ENCODE data around the gene ANKRD40.
A peak's percentile ranks its signal among the peaks of the same experiment; 100 is the strongest.
"Not testable (repeated sequence)": the region's sequence is repeated elsewhere in the genome, so short reads cannot be mapped to it uniquely, and the experiment has no call there.

ANKRD40 gene

DNA sequence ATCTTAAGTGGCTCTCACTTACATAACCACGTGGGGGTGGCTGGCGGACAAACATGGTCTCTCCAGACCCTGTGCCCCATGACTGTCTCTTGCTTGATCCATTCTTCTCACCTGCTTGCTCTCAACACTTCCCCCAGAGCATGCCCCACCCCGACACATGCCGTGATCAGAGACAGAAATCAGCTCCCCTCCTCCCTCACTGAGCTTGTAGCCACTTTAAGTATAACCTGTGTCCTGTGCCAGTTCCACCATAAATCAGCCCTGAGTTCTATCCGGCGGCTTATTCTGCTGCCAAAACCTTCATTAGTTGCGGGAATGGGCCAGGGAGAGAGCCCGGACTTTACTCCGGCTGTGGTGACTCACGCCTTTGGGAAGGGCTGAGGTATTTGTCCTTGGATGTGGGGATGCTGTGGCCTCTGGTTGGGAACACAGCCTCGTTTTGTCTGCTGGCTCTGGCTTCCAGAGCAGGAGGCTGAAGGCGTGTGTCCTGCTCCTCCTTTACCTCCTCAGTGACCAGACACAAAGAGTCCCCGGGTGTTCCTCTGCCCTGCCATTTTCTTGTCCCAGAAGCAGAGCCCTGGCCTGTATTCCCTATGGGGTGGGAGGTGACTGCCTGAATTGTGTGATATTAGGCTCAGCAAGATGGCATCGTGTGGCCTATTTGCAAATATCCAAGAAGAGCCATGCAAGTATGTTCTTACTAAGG, 21.1 kb downstream of the ANKRD40 start:
- DNase-seq (ENCODE audit: low spot score) = peak; percentile 95

DNA sequence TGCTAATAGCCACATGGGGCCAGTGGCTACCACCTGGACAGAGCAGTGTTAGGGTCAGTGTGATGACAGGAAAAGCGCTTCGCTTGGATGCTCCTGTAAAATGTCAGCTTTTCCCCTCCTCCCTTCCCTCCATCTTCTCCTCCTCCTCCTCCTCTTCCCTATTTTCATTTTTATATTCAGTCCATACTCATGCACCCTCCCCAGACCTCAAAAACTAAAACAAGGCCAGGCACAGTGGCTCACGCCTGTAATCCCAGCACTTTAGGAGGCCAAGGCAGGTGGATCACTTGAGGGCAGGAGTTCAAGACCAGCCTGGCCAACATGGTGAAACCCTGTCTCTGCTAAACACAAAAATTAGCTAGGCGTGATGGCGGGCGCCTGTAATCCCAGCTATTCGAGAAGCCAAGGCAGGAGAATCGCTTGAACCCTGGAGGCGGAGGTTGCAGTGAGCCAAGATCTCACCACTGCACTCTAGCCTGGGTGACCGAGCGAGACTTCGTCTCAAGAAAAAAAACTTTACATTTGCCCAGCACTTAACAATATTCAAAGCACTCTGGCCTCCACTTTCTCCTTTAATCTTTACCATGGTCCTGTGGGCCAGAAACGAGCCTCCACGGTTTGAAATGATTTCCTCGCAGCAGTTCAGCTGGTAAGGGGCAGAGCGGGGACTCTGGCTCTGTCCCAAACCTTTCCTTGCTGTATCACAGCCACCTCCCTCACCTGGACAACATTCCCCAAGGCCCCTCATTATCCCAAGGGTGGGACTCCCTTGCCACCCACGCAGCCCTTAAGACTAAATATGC, 21.8 kb downstream of the ANKRD40 start:
- DNase-seq (ENCODE audit: low spot score) = no peak

DNA sequence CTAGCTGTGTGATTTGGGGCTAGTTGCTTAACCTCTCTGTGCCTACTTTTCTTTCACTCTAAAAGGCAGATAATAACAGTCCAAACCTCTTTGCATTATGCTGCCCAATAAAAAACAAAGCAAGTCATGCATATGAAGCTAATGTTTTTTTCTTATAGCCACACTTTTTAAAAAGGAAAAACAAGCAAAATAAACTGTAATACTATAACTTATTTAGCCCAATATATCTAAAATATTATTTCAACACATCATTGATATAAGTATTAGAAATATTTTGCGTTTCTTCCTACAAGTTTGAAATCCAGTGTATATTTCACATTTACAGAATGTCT, 22.4 kb downstream of the ANKRD40 start:
- no peak for DNase-seq (ENCODE audit: low spot score)

DNA sequence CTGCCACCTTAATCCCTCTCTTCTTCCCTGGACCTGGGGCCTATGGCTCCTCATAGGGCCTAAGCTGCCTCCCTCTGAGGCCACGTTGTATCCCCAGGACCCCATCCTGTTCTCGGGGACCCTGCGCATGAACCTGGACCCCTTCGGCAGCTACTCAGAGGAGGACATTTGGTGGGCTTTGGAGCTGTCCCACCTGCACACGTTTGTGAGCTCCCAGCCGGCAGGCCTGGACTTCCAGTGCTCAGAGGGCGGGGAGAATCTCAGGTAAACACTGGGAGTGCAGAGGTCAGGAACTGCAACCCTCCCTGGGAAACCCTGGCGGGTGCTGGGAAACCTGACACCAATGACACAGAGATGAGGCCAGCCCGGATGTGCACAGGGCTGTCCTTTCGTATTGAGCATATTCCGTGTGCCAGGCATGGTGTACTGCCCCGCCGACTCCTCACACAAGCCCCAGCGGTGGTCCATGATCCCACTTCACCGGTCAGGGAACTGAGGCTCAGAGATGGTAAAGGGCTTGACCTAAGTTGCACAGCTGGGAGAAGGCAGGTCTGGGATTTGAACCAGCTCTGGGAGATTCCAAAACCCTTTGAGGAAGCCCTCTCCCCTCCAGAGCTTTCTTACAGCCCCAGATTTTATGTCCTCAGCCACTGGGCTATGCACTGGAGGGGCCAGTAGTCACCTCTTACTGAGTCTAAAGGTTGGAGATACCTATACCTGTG, 22.9 kb downstream of the ANKRD40 start:
- peak; percentile 75 for DNase-seq (ENCODE audit: low spot score)

DNA sequence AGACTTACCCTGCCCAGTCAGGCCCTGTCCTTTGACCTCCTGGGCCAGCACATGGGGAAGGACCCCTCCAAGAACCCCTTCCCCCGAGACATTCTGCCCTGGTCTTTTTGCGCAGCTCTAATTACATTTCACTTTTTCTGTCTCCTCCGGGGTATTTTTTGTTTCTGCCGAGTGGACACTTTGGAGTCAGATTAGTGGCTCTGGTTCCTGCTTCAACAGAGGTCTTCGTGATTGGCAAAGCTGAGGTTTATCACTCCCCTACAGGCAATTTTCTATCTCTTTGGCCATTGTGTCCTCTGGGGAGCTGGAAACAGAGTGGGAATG, 23.5 kb downstream of the ANKRD40 start:
- DNase-seq (ENCODE audit: low spot score) = no peak

DNA sequence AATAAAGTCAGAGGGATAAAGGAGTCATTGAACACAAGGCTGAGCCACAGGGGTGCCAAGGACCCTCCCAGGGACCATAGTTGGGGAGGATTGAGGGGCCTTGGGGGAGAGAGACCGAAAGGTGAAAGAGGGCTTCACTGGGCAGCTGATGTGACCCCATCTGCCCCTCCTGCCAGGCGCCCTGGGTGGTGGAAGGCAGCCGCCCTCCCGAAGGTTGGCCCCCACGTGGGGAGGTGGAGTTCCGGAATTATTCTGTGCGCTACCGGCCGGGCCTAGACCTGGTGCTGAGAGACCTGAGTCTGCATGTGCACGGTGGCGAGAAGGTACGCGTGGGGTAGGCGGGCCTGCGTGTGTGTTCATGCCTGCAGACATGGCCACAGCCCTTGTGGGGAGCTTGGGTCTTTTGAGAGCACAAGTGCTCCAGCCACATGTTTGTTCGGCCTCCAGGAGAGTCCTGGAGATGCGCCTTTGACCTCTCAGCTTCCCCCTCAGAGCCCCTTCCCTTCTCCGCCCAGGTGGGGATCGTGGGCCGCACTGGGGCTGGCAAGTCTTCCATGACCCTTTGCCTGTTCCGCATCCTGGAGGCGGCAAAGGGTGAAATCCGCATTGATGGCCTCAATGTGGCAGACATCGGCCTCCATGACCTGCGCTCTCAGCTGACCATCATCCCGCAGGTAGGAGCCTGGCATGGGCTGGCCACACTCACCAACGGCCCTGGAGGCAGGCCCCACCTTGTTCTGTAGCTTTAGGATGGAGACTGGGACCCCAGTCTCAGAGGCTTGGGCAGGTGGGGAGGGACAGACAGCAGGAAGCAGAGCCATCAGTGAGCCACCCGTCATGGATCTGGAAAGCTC, 24.1 kb downstream of the ANKRD40 start:
- DNase-seq (ENCODE audit: low spot score) = no peak

DNA sequence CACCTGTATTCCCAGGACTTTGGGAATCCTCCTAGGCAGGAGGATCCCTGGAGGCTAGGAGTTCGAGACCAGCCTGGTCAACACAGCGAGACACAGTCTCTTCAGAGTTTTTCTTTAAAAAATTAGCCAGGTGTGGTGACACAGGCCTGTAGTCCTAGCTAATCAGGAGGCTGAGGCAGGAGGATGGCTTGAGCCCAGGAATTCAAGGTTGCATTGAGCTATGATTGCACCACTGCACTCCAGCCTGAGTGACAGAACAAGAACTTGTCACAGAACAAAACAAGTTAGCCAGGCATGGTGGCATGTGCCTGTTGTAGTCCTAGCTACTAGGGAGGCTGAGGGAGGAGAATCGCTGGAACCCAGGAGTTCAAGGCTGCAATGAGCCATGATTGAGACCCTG, 24.8 kb downstream of the ANKRD40 start:
- no peak for DNase-seq (ENCODE audit: low spot score)

DNA sequence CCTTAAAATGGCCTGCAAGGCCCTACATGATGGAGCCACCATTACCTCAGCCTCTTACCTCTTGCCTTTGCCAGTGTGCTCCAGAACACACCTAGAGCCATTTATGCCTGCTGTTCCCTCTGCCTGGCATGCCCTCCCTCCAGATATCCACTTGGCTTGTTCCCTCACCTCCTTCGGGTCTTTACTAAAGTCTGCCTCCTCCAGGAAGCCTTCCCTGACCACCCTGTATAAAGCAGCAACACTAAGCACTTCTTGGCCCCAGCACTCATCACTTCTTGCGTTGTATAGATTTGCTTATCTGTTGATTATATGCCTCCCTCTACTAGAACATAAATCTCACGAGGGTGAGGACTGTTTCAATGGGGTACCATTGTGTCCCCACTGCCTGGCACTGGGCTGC, 25.3 kb downstream of the ANKRD40 start:
- DNase-seq (ENCODE audit: low spot score) = no peak

DNA sequence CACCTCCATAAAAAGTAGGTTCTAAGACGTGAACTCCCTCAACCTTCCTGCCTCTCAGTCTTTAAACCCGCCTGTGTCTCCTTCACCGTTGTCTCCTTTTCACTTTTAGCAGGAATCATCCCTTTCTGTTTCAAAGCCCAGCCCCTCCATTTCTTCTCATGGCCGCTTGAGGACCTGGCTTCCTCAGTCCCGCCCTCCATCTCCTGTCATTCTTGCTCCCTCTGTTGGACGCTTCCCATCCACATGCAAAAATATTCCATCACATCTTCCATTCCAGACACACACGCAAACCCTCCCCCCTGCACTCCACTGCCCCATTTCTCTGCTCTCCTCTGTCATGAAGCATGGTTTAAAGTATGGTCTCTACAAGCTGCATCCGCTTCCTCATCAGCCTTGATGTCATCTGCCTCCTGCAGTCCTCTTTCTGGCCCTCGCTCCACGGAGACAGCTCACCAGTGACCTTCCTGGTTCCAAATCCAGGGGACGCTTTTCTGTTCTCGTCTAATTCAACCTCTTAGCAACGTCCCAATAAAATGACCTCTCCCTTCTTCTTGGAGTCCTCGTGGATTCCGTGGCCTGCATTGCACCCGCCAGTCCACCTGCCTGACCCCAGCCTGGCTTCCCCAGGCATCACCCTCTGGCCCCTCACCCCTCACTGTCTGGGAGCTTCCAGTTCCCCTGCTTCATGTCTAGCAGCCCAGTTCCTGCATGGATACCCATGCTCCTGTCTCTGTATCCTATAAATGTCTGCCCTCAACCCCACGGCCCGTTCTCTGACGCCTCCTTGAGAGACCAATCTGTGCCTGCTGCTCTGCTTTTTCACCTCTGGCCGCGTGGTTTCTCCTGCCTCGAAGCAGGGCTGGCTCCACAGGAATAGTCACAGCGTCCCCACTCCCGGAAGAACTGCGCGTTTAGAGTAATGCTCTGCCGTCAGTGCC, 26.2 kb downstream of the ANKRD40 start:
- peak; percentile 59 for DNase-seq (ENCODE audit: low spot score)

DNA sequence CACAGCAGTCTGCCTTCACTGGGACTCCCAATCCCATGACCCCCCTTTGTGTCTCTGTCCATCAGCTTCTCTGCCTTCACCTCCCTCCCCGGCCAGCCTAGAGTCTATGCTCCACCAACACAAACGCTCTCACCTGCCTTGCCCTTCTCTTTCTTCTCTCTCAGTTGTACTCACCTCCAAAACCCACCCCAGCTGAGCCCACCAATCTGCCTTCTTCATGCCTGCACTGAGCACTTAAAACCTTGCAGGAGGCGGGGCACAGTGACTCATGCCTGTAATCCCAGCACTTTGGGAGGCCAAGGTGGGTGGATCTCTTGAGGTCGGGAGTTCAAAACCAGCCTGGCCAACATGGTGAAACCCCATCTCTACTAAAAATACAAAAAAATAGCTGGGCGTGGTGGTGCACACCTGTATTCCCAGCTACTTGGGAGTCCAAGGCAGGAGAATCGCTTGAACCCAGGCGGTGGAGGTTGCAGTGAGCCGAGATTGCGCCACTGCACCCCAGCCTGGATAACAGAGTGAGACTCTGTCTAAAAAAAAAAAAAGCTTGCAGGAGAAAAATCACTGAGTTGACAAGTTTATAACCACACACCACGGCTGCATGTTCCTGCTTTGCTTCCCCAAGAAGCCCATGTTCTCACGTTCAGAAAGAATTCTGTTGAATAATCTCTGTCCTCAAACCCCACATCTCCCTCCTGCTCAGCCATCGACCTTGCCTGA, 27.0 kb downstream of the ANKRD40 start:
- not testable (repeated sequence) for DNase-seq (ENCODE audit: low spot score)

DNA sequence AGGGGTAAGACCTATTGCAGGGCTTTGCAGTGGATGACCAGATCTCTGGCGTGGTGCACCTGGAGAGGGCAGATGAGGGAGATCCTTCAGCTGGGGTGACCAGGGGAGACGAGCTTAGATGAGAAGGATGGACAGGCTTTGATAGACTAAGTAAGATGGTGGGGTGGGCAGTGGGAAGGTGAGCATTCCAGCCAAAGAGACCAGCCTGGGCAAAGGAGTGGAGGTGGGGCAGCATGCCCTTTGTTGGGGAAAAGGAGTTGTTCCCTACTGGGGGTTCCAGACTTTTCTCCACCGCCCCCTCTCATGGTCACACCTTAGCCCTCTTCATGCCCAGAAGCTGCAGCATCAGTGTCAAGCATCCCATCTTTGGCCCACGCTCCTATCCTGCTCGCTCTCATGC, 27.6 kb downstream of the ANKRD40 start:
- DNase-seq (ENCODE audit: low spot score) = no peak

DNA sequence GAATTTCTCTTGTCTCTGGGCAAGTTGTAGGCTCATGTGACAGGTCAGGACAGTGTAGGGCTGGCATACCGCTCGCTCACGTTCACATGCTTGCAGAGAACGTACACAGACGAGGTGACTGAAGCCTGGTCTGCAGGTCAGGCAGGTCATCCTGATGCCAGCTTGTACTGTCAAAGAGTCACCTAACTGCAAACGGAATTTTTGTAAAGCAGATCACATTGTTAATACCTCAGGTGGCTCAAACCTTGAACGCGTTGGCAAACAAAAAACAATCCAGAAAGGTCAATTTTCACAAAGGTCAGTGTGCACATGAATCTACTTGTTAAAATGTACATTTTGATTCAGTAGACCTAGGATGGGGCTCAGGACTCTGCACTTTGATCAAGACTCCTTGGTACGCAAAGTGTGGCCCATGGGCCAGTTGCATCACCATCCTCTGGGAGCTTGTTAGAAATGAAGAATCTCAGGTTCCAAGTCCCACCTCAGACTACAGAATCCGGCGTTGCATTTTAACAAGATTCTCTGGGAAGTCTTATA, 28.6 kb downstream of the ANKRD40 start:
- no peak for DNase-seq (ENCODE audit: low spot score)

DNA sequence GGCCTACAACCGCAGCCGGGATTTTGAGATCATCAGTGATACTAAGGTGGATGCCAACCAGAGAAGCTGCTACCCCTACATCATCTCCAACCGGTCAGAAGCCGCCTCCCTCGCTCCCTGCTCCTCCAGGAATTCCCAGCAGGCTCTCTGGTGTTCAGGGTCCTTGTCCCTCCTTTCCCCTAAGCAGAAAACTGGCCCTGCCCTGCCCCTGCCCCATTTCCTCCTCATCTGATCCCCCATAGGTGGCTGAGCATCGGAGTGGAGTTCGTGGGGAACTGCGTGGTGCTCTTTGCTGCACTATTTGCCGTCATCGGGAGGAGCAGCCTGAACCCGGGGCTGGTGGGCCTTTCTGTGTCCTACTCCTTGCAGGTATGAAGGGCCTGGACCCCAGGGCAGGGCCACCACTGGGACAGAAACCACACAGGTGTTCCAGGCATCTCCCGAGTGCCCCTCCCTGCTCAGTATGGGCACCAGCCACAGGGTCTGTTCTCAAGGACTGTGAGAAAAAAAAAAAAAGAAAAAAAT, 29.8 kb downstream of the ANKRD40 start:
- no peak for DNase-seq (ENCODE audit: low spot score)

DNA sequence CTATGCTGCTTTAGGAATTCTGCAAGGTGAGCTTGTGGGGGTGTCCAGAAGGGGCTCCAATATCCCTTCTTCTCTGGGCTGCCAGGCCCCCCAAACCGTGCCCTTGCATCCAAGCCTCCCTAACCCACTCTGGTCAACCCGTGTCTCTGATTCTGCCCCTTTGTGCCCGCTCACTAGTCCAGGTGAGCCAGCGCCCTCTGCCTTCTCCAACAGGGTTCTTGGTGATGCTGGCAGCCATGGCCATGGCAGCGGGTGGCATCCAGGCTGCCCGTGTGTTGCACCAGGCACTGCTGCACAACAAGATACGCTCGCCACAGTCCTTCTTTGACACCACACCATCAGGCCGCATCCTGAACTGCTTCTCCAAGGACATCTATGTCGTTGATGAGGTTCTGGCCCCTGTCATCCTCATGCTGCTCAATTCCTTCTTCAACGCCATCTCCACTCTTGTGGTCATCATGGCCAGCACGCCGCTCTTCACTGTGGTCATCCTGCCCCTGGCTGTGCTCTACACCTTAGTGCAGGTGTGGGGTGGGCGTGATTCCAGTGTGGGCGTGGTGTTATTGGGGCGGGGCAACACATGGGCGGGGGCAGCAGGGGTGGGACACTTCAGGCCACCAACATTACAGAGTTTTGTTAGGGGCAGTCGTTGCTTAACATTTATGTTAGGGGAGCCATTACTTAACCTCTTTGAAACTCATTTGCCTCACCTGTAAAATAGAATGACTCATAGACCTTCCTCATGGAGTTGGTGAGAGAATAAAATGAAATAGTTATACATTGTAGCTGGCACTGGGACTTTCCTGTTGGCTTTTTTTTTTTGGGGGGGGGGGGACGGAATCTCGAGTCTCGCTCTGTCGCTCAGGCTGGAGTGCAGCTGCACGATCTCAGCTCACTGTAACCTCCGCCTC, 31.4 kb downstream of the ANKRD40 start:
- DNase-seq (ENCODE audit: low spot score) = no peak

DNA sequence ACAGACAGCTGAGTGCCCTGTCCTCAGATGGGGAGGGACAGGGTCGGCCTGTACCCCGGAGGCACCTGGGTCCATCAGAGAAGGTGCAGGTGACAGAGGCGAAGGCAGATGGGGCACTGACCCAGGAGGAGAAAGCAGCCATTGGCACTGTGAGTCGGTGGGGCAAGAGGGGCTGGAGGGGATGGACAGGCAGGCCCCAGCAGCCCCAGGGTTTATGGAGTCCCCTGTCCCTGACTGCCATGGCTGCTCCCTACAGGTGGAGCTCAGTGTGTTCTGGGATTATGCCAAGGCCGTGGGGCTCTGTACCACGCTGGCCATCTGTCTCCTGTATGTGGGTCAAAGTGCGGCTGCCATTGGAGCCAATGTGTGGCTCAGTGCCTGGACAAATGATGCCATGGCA, 32.1 kb downstream of the ANKRD40 start:
- DNase-seq (ENCODE audit: low spot score) = no peak

DNA sequence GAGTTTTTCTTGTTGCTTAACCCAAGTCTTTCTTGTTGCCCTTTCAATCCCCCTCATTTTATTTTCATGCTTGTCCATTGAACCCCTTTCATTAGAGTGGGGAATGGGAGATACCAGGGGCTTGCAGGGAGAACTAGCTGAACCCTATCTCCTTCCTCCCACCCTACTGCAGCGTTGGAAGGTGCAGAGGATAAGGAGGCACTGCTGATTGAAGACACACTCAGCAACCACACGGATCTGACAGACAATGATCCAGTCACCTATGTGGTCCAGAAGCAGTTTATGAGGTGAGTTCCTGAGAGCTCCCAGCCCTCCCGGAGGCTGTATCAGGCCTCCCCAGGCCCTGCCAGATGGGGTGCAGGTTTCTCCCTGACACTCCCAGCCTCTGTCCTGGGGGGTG, 32.5 kb downstream of the ANKRD40 start:
- DNase-seq (ENCODE audit: low spot score) = no peak

DNA sequence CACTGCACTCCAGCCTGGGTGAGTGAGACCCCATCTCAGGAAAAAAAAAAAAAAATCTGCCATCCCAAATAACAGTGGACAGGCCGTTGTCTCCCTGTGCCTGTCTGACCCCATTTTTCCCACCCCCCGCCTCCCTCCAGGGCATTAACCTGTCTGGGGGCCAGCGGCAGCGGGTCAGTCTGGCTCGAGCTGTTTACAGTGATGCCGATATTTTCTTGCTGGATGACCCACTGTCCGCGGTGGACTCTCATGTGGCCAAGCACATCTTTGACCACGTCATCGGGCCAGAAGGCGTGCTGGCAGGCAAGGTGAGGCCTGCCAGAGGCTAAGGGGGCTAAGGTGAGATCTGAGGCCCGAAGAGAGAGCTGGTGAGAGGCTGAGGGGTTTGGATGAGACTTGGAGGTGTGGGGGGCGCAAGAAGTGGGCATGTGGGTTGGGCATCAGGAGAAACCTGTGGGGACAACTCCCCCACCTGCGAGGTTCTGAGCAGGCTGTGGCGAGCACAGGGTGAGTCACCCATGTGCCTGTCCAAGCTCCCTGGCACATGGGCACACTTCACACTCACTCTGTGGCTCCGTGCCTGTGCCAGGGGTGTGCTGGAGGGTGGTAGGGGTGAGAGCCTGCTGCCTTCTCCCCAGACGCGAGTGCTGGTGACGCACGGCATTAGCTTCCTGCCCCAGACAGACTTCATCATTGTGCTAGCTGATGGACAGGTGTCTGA, 34.7 kb downstream of the ANKRD40 start:
- no peak for DNase-seq (ENCODE audit: low spot score)

DNA sequence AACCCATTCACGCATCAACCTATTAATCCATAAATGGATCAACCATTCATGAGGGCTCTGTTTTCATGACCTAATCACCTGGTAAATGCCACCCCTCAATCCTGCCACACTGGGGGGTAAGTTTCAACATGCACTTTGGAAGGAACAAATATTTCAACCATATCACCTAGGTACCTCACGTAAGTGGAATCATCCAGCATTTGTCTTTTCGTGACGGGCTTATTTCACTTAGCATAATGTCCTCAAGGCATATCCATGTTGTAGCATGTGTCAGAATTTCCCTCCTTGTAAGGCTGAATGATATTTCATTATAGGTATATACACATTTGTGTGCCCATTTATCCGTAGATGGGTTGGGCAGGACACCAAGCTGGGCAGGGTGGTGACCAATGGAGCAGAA, 35.6 kb downstream of the ANKRD40 start:
- DNase-seq (ENCODE audit: low spot score) = no peak

Measured in SW480 (cell line).